OCI-LY7 (cell line): ENCODE measurements around the gene CKMT2. TPM values are rescaled to one million over a fixed set of nuclear protein-coding genes. Genes with fewer than 3 reads are reported as not detected.

Source experiments
- BruUV-seq: library from RNA; stranded (reverse); fragments of 400-500 nt; replicated peaks from 2 replicates; lab custom pipeline; 2021; lab: Mats Ljungman, UMichigan
- CTCF ChIA-PET: fragments of 300-600 bp; sonication (Branson Sonifier 250); formaldehyde crosslinking; loops from one replicate; lab custom pipeline; 2022; ENCODE audit warnings: antibody characterized with exemption; ENCODE audit not compliant: unreplicated experiment; lab: Charles Lee
- POLR2A ChIA-PET: fragments of 300-600 bp; sonication (Branson Sonifier 250); formaldehyde crosslinking; loops from one replicate; lab custom pipeline; 2022; ENCODE audit warnings: antibody characterized with exemption; lab: Charles Lee
- DNase-seq: peaks from one replicate; pipeline ENCODE4 v3.0.0-alpha.2; 2015; ENCODE audit warnings: low spot score
- H2AFZ ChIP-seq: fragments of 200-600 bp; sonication (generic), shearing (Covaris generic); 2 replicates; pipeline ENCODE4 v1.6.1; 2014; ENCODE audit warnings: mild to moderate bottlenecking, antibody characterized with exemption, low read length, moderate library complexity
- H3K27ac ChIP-seq: fragments of 200-600 bp; sonication (generic); 2 replicates; pipeline ENCODE4 v1.5.1; 2014; ENCODE audit warnings: mixed run types, low read depth, mild to moderate bottlenecking, moderate library complexity, low read length, inconsistent platforms; ENCODE audit not compliant: poor library complexity, severe bottlenecking
- H3K36me3 ChIP-seq: fragments of 200-600 bp; sonication (generic); 2 replicates; pipeline ENCODE4 v1.6.1; 2014; ENCODE audit warnings: mild to moderate bottlenecking, antibody characterized with exemption, low read length, moderate library complexity, mixed read lengths; ENCODE audit not compliant: insufficient read depth
- H3K4me1 ChIP-seq: fragments of 200-600 bp; sonication (generic); 2 replicates; pipeline ENCODE4 v1.5.1; 2014; ENCODE audit warnings: mild to moderate bottlenecking, low read length; ENCODE audit not compliant: insufficient read depth, poor library complexity, severe bottlenecking
- H3K4me2 ChIP-seq: fragments of 200-600 bp; sonication (generic); 2 replicates; pipeline ENCODE4 v1.6.1; 2014; ENCODE audit warnings: mild to moderate bottlenecking, low read length
- H3K4me3 ChIP-seq: fragments of 200-600 bp; sonication (generic); 2 replicates; pipeline ENCODE4 v1.5.1; 2014; ENCODE audit warnings: mild to moderate bottlenecking, low read depth, low read length; ENCODE audit not compliant: poor library complexity, severe bottlenecking
- H3K79me2 ChIP-seq: fragments of 200-600 bp; sonication (generic); 2 replicates; pipeline ENCODE4 v1.6.1; 2016; ENCODE audit warnings: low read depth, mild to moderate bottlenecking, low read length, moderate library complexity, mixed read lengths; ENCODE audit not compliant: insufficient read depth
- H3K9me2 ChIP-seq: fragments of 200-600 bp; sonication (generic); 2 replicates; pipeline ENCODE4 v1.6.1; 2016; ENCODE audit warnings: mild to moderate bottlenecking, low read length, mixed read lengths; ENCODE audit not compliant: insufficient read depth
- H3K9me3 ChIP-seq: fragments of 200-600 bp; sonication (generic); 2 replicates; pipeline ENCODE4 v1.6.1; 2014; ENCODE audit warnings: mild to moderate bottlenecking, mixed run types, low read length, mixed read lengths
- H4K20me1 ChIP-seq: fragments of 200-600 bp; sonication (generic); 2 replicates; pipeline ENCODE4 v1.6.1; 2014; ENCODE audit warnings: mild to moderate bottlenecking, antibody characterized with exemption, low read length, moderate library complexity, mixed read lengths; ENCODE audit not compliant: insufficient read depth
- CTCF ChIP-seq: fragments of 200-600 bp; sonication (generic); conservative IDR thresholded peaks from 2 replicates; pipeline ENCODE4 v1.5.1; 2014; ENCODE audit warnings: mild to moderate bottlenecking, antibody characterized with exemption, low read length, moderate library complexity, mixed read lengths
- EZH2phosphoT487 ChIP-seq: fragments of 200-600 bp; sonication (generic); IDR thresholded peaks from 2 replicates; pipeline ENCODE4 v1.6.1; 2018; ENCODE audit warnings: low read depth, borderline replicate concordance, mild to moderate bottlenecking, mixed run types, antibody characterized with exemption, low read length, moderate library complexity, mixed read lengths
- intact Hi-C: fragments of 100-400 bp; cut with micrococcal nuclease; formaldehyde crosslinking; loops from one replicate; pipeline ENCODE4 v1.10.0; 2022; ENCODE audit not compliant: unreplicated experiment
- total RNA-seq, 2 experiments: library from RNA; depleted of rRNA in 1 of 2; stranded (reverse); fragments of >200 nt in 1 of 2; shearing (Covaris generic) in 1 of 2; gene quantifications; 2 replicates each; pipeline ENCODE4 v1.2.3, GENCODE V29; 2014 to 2022

CKMT2 gene
- total RNA-seq, 2 experiments from 2014 or later: not detected

- Histone ChIP-seq H2AFZ (no peak overlapping the region), H4K20me1 (no peaks in the 10 kb centered on the region), H3K27ac (no peak overlapping the region), H3K9me2 (no peaks in the 10 kb centered on the region), H3K4me3 (peak overlapping the region; percentile 77), H3K4me2 (peak overlapping the region; percentile 84), H3K79me2 (peaks cover 12% of the 10 kb centered on the region; the same call in 1 of the 2 replicates), H3K4me1 (peaks cover 22% of the 10 kb centered on the region), H3K9me3 (no peaks in the 10 kb centered on the region), H3K36me3 (peaks cover 3% of the 10 kb centered on the region; the same call in 1 of the 2 replicates)
- DNase-seq: no peak
- TF ChIP-seq EZH2phosphoT487: no peak
- intact Hi-C loops: loop anchor here (5.0 kb wide), 1 partner anchor 550 kb away; no protein-coding TSS in a partner anchor
- ChIA-PET CTCF (no interaction called here), POLR2A (interaction anchor here (0.6 to 2.7 kb wide), 9 partner anchors 10 to 981 kb away, joined by 3 to 14 read pairs (median 4); no protein-coding TSS in a partner anchor)
- BruUV-seq: no TSS peak
These were observed 69.5 kb downstream of the CKMT2 start for GRCh38 chr5:81302596-81302995.

GRCh38 chr5:81303563-81303962 is 70.4 kb downstream of the CKMT2 start:
- H3K79me2 ChIP-seq: peaks cover 12% of the 10 kb centered on the region; the same call in 1 of the 2 replicates
- ChIA-PET POLR2A (interaction anchor here (0.6 to 2.7 kb wide), 5 partner anchors 10 to 980 kb away, joined by 3 to 14 read pairs (median 4); no protein-coding TSS in a partner anchor), CTCF (no interaction called here)
- H2AFZ ChIP-seq: no peak overlapping the region
- H3K4me1 ChIP-seq: peaks cover 22% of the 10 kb centered on the region
- no peak for TF ChIP-seq CTCF
- no peak for TF ChIP-seq EZH2phosphoT487
- no peaks in the 10 kb centered on the region for H3K9me2 ChIP-seq
- H4K20me1 ChIP-seq: no peaks in the 10 kb centered on the region
- no TSS peak for BruUV-seq
- peaks cover 2% of the 10 kb centered on the region; the same call in 1 of the 2 replicates for H3K36me3 ChIP-seq
- intact Hi-C loops: loop anchor here (5.0 kb wide), 1 partner anchor 549 kb away; no protein-coding TSS in a partner anchor
- H3K27ac ChIP-seq: no peak overlapping the region
- DNase-seq: no peak
- H3K4me3 ChIP-seq: no peak overlapping the region
- H3K9me3 ChIP-seq: no peaks in the 10 kb centered on the region
- no peak overlapping the region for H3K4me2 ChIP-seq

GRCh38 chr5:81305785-81306184 is 72.7 kb downstream of the CKMT2 start:
- H3K9me2 ChIP-seq: no peaks in the 10 kb centered on the region
- POLR2A ChIA-PET: no interaction called here
- CTCF ChIA-PET: no interaction called here
- no peak overlapping the region for H3K27ac ChIP-seq
- no TSS peak for BruUV-seq
- intact Hi-C loops: no loop called here
- H3K79me2 ChIP-seq: peaks cover 4% of the 10 kb centered on the region; the same call in 1 of the 2 replicates
- H3K9me3 ChIP-seq: no peaks in the 10 kb centered on the region
- H2AFZ ChIP-seq: no peak overlapping the region
- no peak overlapping the region for H3K4me3 ChIP-seq
- TF ChIP-seq EZH2phosphoT487: no peak
- no peak for TF ChIP-seq CTCF
- peaks cover 6% of the 10 kb centered on the region for H3K4me1 ChIP-seq
- no peaks in the 10 kb centered on the region for H4K20me1 ChIP-seq
- H3K4me2 ChIP-seq: no peak overlapping the region
- no peaks in the 10 kb centered on the region for H3K36me3 ChIP-seq
- no peak for DNase-seq
